ENCODE results near the gene LYPLA2.

DNA sequence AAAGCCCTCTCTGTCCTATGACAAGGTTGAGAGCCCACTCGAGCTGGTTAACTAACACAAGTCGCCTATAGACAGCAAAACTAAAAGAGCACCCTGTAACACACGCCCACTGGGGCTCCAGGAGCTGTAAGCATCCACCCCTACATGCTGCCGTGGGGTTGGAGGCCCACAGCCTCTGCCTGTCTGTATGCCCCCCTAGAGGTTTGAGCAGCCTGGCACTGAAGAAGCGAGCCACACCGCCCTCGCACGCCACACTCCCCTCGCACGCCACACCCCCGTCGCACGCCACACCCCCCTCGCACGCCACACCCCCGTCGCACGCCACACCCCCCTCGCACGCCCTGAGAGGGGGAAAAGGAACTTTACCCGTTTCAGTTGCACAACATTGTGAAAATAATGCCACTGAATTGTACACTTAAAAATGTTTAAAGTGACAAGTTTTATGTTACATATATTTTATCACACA, 47.5 kb downstream of the LYPLA2 start:
- TF ChIP-seq, protein P1, sequence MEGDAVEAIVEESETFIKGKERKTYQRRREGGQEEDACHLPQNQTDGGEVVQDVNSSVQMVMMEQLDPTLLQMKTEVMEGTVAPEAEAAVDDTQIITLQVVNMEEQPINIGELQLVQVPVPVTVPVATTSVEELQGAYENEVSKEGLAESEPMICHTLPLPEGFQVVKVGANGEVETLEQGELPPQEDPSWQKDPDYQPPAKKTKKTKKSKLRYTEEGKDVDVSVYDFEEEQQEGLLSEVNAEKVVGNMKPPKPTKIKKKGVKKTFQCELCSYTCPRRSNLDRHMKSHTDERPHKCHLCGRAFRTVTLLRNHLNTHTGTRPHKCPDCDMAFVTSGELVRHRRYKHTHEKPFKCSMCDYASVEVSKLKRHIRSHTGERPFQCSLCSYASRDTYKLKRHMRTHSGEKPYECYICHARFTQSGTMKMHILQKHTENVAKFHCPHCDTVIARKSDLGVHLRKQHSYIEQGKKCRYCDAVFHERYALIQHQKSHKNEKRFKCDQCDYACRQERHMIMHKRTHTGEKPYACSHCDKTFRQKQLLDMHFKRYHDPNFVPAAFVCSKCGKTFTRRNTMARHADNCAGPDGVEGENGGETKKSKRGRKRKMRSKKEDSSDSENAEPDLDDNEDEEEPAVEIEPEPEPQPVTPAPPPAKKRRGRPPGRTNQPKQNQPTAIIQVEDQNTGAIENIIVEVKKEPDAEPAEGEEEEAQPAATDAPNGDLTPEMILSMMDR (conservative IDR thresholded peaks at IDR 0.05 in 1 of 2, IDR thresholded peaks at IDR 0.05 in 1 of 2; ENCODE audit: extremely low read depth in 1 of 2, insufficient read depth in 1 of 2, low read depth in 1 of 2, low read length in 2 of 2): no peak
- no peak for TF ChIP-seq EZH2 (IDR thresholded peaks at IDR 0.05; ENCODE audit: borderline replicate concordance, low read length)

Measured in mammary epithelial cell (primary cell).